ENCODE results near the gene CBL. TPM values are rescaled to one million over a fixed set of nuclear protein-coding genes. Genes with fewer than 3 reads are reported as not detected.

The CBL gene
- total and polyA plus RNA-seq, 10 of the 15 experiments (the other 5 are each of a cell fraction or from before 2014, with no cell fraction given) = 3.9 to 27.1 (median 9.5) TPM

DNA sequence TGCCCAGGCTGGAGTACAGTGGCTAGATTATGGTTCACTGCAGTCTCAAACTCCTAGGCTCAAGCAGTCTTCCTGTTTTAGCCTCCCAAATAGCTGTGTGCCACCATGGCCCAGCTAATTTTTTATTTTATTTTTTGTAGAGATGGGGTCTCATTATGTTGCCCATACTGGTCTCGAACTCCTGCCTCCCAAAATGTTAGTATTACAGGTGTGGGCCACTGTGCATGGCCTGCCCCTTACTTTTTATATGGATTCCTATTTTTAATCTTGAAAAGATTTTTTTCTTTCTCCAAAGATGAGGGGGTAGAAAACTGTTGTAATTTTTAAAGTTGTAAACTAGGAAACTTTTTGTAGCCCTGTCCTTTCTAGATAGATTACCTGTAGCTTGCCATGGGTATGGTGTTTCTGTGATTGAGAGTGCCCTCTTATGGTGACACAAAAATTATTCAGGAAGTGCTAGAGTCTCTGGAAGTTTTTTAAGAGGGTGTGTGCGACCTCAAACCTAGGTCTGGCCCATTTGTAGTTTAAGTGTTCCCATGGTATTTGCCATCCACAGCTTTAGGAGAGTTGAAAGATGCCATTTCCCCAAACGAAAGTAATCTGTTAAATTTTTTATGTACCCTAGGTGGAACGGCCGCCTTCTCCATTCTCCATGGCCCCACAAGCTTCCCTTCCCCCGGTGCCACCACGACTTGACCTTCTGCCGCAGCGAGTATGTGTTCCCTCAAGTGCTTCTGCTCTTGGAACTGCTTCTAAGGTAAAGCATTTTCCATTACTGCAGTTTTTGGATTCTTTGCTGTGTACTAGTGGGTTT, 78.4 kb downstream of the CBL start (continued):
- TF ChIP-seq, protein P1, sequence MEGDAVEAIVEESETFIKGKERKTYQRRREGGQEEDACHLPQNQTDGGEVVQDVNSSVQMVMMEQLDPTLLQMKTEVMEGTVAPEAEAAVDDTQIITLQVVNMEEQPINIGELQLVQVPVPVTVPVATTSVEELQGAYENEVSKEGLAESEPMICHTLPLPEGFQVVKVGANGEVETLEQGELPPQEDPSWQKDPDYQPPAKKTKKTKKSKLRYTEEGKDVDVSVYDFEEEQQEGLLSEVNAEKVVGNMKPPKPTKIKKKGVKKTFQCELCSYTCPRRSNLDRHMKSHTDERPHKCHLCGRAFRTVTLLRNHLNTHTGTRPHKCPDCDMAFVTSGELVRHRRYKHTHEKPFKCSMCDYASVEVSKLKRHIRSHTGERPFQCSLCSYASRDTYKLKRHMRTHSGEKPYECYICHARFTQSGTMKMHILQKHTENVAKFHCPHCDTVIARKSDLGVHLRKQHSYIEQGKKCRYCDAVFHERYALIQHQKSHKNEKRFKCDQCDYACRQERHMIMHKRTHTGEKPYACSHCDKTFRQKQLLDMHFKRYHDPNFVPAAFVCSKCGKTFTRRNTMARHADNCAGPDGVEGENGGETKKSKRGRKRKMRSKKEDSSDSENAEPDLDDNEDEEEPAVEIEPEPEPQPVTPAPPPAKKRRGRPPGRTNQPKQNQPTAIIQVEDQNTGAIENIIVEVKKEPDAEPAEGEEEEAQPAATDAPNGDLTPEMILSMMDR (IDR thresholded peaks at IDR 0.05 in 2 of 3, conservative IDR thresholded peaks at IDR 0.05 in 1 of 3; ENCODE audit: control insufficient read depth in 2 of 3, extremely low read depth in 1 of 3, insufficient read depth in 1 of 3, low read depth in 3 of 3, low read length in 3 of 3) = peak; percentile 48 to 75 (median 55)

GRCh38 chr11:119285431-119285830, 79.3 kb downstream of the CBL start:
- Histone ChIP-seq H3K27ac (ENCODE audit: control insufficient read depth, insufficient read depth) (no peak overlapping the region), H3K4me1 (ENCODE audit: control insufficient read depth, insufficient read depth, low read length) (no peaks in the 10 kb centered on the region), H2AFZ (ENCODE audit: control insufficient read depth, low read depth, low read length) (no peak overlapping the region), H3K4me2 (ENCODE audit: control insufficient read depth, insufficient read depth) (no peak overlapping the region), H3K4me3 (no peak overlapping the region), H3K79me2 (ENCODE audit: control insufficient read depth, insufficient read depth, low read length) (no peaks in the 10 kb centered on the region), H3K9ac (ENCODE audit: control insufficient read depth, insufficient read depth, low read length) (no peak overlapping the region), H3K27me3 (replicated peaks in 1 of 2; ENCODE audit: control insufficient read depth in 2 of 2, insufficient read depth in 2 of 2, low read length in 1 of 2) (no peaks in the 10 kb centered on the region), H4K20me1 (ENCODE audit: control insufficient read depth, insufficient read depth) (no peaks in the 10 kb centered on the region), H3K36me3 (ENCODE audit: control insufficient read depth in 2 of 2, insufficient read depth in 2 of 2, low read length in 1 of 2) (peaks cover 9 to 44% of the 10 kb centered on the region in 2 experiments), H3K9me3 (replicated peaks; ENCODE audit: control insufficient read depth, insufficient read depth, low read length) (peaks cover 3% of the 10 kb centered on the region; the same call in 2 of the 3 replicates)
- intact Hi-C loops (cut with micrococcal nuclease; ENCODE audit: unreplicated experiment) (no loop called here), in situ Hi-C loops (cut with MboI) (no loop called here)
- CTCF ChIA-PET = interaction anchor here (1.0 to 5.1 kb wide), 14 partner anchors 8 to 139 kb away, joined by 3 to 54 read pairs (median 6); partner anchors contain the start of gene CBL
- WGBS (ENCODE audit: insufficient coverage, insufficient replicate concordance, low lambda C conversion rate, missing lambda C conversion rate) = 94% methylated on average over 9 of the region's 9 CpGs
- ATAC-seq (no peak), FAIRE-seq (no peak), DNase-seq (ENCODE audit: low read depth, low spot score) (no peak)
- SMC1A ChIA-PET (ENCODE audit: uncharacterized antibody, unreplicated experiment) = interaction anchor here (0.7 to 1.9 kb wide), 4 partner anchors 8 to 89 kb away, joined by 3 to 7 read pairs (median 4); no protein-coding TSS in a partner anchor
- BruUV-seq (replicated peaks) = no TSS peak
- POLR2A ChIA-PET = no interaction called here
- TF ChIP-seq NFYA (IDR thresholded peaks at IDR 0.05; ENCODE audit: borderline replicate concordance, low read depth, low read length) (no peak), LARP7 (IDR thresholded peaks at IDR 0.05) (no peak), HDGF (IDR thresholded peaks at IDR 0.05) (no peak)
- TF ChIP-seq, protein P2, sequence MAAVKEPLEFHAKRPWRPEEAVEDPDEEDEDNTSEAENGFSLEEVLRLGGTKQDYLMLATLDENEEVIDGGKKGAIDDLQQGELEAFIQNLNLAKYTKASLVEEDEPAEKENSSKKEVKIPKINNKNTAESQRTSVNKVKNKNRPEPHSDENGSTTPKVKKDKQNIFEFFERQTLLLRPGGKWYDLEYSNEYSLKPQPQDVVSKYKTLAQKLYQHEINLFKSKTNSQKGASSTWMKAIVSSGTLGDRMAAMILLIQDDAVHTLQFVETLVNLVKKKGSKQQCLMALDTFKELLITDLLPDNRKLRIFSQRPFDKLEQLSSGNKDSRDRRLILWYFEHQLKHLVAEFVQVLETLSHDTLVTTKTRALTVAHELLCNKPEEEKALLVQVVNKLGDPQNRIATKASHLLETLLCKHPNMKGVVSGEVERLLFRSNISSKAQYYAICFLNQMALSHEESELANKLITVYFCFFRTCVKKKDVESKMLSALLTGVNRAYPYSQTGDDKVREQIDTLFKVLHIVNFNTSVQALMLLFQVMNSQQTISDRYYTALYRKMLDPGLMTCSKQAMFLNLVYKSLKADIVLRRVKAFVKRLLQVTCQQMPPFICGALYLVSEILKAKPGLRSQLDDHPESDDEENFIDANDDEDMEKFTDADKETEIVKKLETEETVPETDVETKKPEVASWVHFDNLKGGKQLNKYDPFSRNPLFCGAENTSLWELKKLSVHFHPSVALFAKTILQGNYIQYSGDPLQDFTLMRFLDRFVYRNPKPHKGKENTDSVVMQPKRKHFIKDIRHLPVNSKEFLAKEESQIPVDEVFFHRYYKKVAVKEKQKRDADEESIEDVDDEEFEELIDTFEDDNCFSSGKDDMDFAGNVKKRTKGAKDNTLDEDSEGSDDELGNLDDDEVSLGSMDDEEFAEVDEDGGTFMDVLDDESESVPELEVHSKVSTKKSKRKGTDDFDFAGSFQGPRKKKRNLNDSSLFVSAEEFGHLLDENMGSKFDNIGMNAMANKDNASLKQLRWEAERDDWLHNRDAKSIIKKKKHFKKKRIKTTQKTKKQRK (IDR thresholded peaks at IDR 0.05; ENCODE audit: low read depth, low read length) = no peak
- RAD21 ChIA-PET (ENCODE audit: unreplicated experiment) = interaction anchor here (0.7 to 2.9 kb wide), 5 partner anchors 22 to 218 kb away, joined by 3 to 22 read pairs (median 10); partner anchors contain the start of genes CBL and VPS11

Data from GM12878 (cell line).